A549 (cell line): ENCODE results near the gene RAP2B. TPM values are rescaled to one million over a fixed set of nuclear protein-coding genes. Genes with fewer than 3 reads are reported as not detected.

Source experiments
- ATAC-seq, 2 experiments: fragments of 200-7000 bp in 1 of 2; fragments of >200 bp in 1 of 2; cut with Nextera tagmentation in 1 of 2; cut with Tn5 transposase in 1 of 2; 3 replicates each; pipeline versions ENCODE4 v1.8.0 to v1.9.1; 2018 to 2020; ENCODE audit warnings: mild to moderate bottlenecking in 1 of 2, moderate library complexity in 1 of 2
- CTCF ChIA-PET: fragments of 300-600 bp; sonication (Branson Sonifier 250); formaldehyde crosslinking; extraction: SDS; loops from one replicate; lab custom pipeline; 2021; ENCODE audit warnings: antibody characterized with exemption, inconsistent platforms; lab: Yijun Ruan, JAX
- POLR2A ChIA-PET: fragments of 350-600 bp; formaldehyde crosslinking; extraction: SDS; loops from one replicate; lab custom pipeline; 2021; ENCODE audit warnings: antibody characterized with exemption, inconsistent platforms; lab: Yijun Ruan, JAX
- DNase-seq, 2 experiments: peaks; one replicate each; pipeline versions ENCODE4 v3.0.0 to v3.0.0-alpha.2; 2011 to 2016; ENCODE audit warnings: low read depth in 1 of 2, low spot score in 1 of 2
- FAIRE-seq: peaks from 2 replicates; lab custom pipeline; 2011; peaks lifted over from hg19 to GRCh38; lab: Jason Lieb, UNC
- H3K27ac ChIP-seq, 2 experiments: fragments of >200 bp; sonication (Bioruptor Twin); formaldehyde crosslinking; 3 replicates each; pipeline ENCODE4 v1.5.1; 2016 to 2017
- H3K4me1 ChIP-seq: fragments of >200 bp; sonication (Bioruptor Twin); formaldehyde crosslinking; 3 replicates; pipeline ENCODE4 v1.6.1; 2016
- H3K4me2 ChIP-seq: fragments of >200 bp; sonication (Bioruptor Twin); formaldehyde crosslinking; 3 replicates; pipeline ENCODE4 v1.6.1; 2016
- H3K4me3 ChIP-seq: fragments of >200 bp; sonication (Bioruptor Twin); formaldehyde crosslinking; 3 replicates; pipeline ENCODE4 v1.5.1; 2016
- H3K9me3 ChIP-seq: fragments of >200 bp; sonication (Bioruptor Twin); formaldehyde crosslinking; 3 replicates; pipeline ENCODE4 v1.6.1; 2016
- BCL3 ChIP-seq: fragments of >200 bp; sonication (Bioruptor Twin); formaldehyde crosslinking; IDR thresholded peaks from 3 replicates; pipeline ENCODE4 v1.6.1; 2016
- CBX8 ChIP-seq: fragments of 200-600 bp; sonication (generic); IDR thresholded peaks from 2 replicates; pipeline ENCODE4 v1.6.1; 2016
- CHD2 ChIP-seq: fragments of 150-350 bp; IDR thresholded peaks from 2 replicates; pipeline ENCODE4 v1.6.1; 2014; ENCODE audit warnings: low read length; ENCODE audit not compliant: partially characterized antibody
- EHF ChIP-seq: fragments of 250-450 bp; sonication (Bioruptor Pico); IDR thresholded peaks from 2 replicates; pipeline ENCODE4 v1.5.0; 2020; ENCODE audit warnings: mild to moderate bottlenecking
- HES2 ChIP-seq: fragments of >200 bp; sonication (Bioruptor Twin); formaldehyde crosslinking; IDR thresholded peaks from 2 replicates; pipeline ENCODE4 v1.6.1; 2016
- HEYL ChIP-seq: fragments of 250-450 bp; sonication (Bioruptor Pico); IDR thresholded peaks from 2 replicates; pipeline ENCODE4 v1.8.0; 2021; ENCODE audit warnings: mild to moderate bottlenecking, moderate library complexity
- HOXA7 ChIP-seq: fragments of 250-450 bp; sonication (Bioruptor Pico); IDR thresholded peaks from 2 replicates; pipeline ENCODE4 v1.5.0; 2020; ENCODE audit warnings: mild to moderate bottlenecking, moderate library complexity
- JUN ChIP-seq, 2 experiments: fragments of >200 bp; sonication (Bioruptor Twin); formaldehyde crosslinking; IDR thresholded peaks; 2 replicates in 1 of 2; 3 replicates in 1 of 2; pipeline ENCODE4 v1.6.1; 2016 to 2017
- MYC ChIP-seq: IDR thresholded peaks from 2 replicates; pipeline ENCODE4 v1.6.1; 2012; ENCODE audit warnings: mild to moderate bottlenecking, inconsistent platforms, low read length, improper control_type of control experiment, borderline replicate concordance
- NFE2L2 ChIP-seq: fragments of 150-350 bp; conservative IDR thresholded peaks from 2 replicates; pipeline ENCODE4 v1.6.1; 2014; ENCODE audit warnings: low read length
- NR3C1 ChIP-seq: fragments of >200 bp; sonication (Bioruptor Twin); formaldehyde crosslinking; IDR thresholded peaks from 3 replicates; pipeline ENCODE4 v1.6.1; 2017
- PBX3 ChIP-seq: IDR thresholded peaks from 2 replicates; pipeline ENCODE4 v1.6.1; 2012
- RAD21 ChIP-seq, 2 experiments: fragments of >200 bp in 1 of 2; sonication (Bioruptor Twin) in 1 of 2; formaldehyde crosslinking in 1 of 2; IDR thresholded peaks in 1 of 2; conservative IDR thresholded peaks in 1 of 2; 2 replicates in 1 of 2; 3 replicates in 1 of 2; pipeline ENCODE4 v1.6.1; 2012 to 2018; ENCODE audit warnings: inconsistent platforms in 1 of 2
- REST ChIP-seq: fragments of 200-600 bp; sonication (generic); IDR thresholded peaks from 2 replicates; pipeline ENCODE4 v1.6.1; 2016; ENCODE audit warnings: antibody characterized with exemption, mild to moderate bottlenecking, moderate library complexity
- RFX5 ChIP-seq: fragments of 450-650 bp; IDR thresholded peaks from 2 replicates; pipeline ENCODE4 v1.7.1; 2014; ENCODE audit warnings: antibody characterized with exemption, mild to moderate bottlenecking, moderate library complexity
- RNF2 ChIP-seq: fragments of 200-600 bp; sonication (generic); IDR thresholded peaks from 2 replicates; pipeline ENCODE4 v1.6.1; 2016; ENCODE audit warnings: low read depth, mild to moderate bottlenecking, antibody characterized with exemption, moderate library complexity, borderline replicate concordance
- SMC3 ChIP-seq: fragments of >200 bp; sonication (Bioruptor Twin); formaldehyde crosslinking; IDR thresholded peaks from 3 replicates; pipeline ENCODE4 v1.6.1; 2018; ENCODE audit warnings: inconsistent platforms
- SREBF2 ChIP-seq: fragments of 450-650 bp; IDR thresholded peaks from 2 replicates; pipeline ENCODE4 v1.6.1; 2014; ENCODE audit warnings: mild to moderate bottlenecking, moderate library complexity
- TP53 ChIP-seq: fragments of 250-450 bp; sonication (Bioruptor Pico); IDR thresholded peaks from 2 replicates; pipeline ENCODE4 v1.5.0; 2021; ENCODE audit warnings: mild to moderate bottlenecking, moderate library complexity
- USF2 ChIP-seq: fragments of 450-650 bp; IDR thresholded peaks from 2 replicates; pipeline ENCODE4 v1.6.1; 2014; ENCODE audit warnings: antibody characterized with exemption
- ZFP36 ChIP-seq: fragments of 450-650 bp; IDR thresholded peaks from 2 replicates; pipeline ENCODE4 v1.6.1; 2014; ENCODE audit warnings: borderline replicate concordance; ENCODE audit not compliant: partially characterized antibody
- WGBS: methylation state at CpG from one replicate; pipeline ENCODE4 v1.1.6; 2017; ENCODE audit errors: missing lambda C conversion rate; 5-methylcytosine and 5-hydroxymethylcytosine counted together
- polyA plus RNA-seq, 4 experiments: library from polyadenylated mRNA; depleted of rRNA in 3 of 4; stranded (reverse); fragments of >200 nt; fragmentation: RNase III in 1 of 4; extraction: RNeasy Plus Mini Kit Qiagen cat#74134 plus additional on column Dnase treatment in 1 of 4; gene quantifications; 2 replicates in 3 of 4; 3 replicates in 1 of 4; pipeline ENCODE4 v1.2.3, GENCODE V29; 2011 to 2017

RAP2B gene
- polyA plus RNA-seq, 2 of the 4 experiments (the other 2 are of a cell fraction), result 5.6 to 6.7 TPM

- Histone ChIP-seq H3K4me2 (peak overlapping the region; percentile 31; the same call in 2 of the 3 replicates), H3K4me1 (peaks cover 7% of the 10 kb centered on the region; the same call in 1 of the 3 replicates), H3K9me3 (no peaks in the 10 kb centered on the region), H3K27ac (no peak overlapping the region), H3K4me3 (no peak overlapping the region)
- DNase-seq, result peak; percentile 6 to 16
- ChIA-PET POLR2A (no interaction called here), CTCF (interaction anchor here (0.8 kb wide), 1 partner anchor 68 kb away, joined by 3 read pairs; no protein-coding TSS in a partner anchor)
- no peak for FAIRE-seq
- ATAC-seq, result peak; percentile 33 to 62; a peak in 4 of 6 replicates
- 47% methylated on average over 8 of the region's 8 CpGs for WGBS
- no peak for TF ChIP-seq PBX3
- TF ChIP-seq ZFP36, result no peak
- TF ChIP-seq CHD2, result no peak
- TF ChIP-seq NR3C1, result no peak
- TF ChIP-seq RFX5, result no peak
- no peak for TF ChIP-seq TP53
- TF ChIP-seq JUN (IDR thresholded peaks at IDR 0.05), result no peak
- TF ChIP-seq NFE2L2, result no peak
- no peak for TF ChIP-seq MYC
- no peak for TF ChIP-seq EHF (CRISPR knock-in tag)
Observed at GRCh38 chr3:153209596-153209995, 47.6 kb downstream of the RAP2B start.

- peak overlapping the region; percentile 31; the same call in 2 of the 3 replicates for H3K4me2 ChIP-seq
- H3K9me3 ChIP-seq, result no peaks in the 10 kb centered on the region
- TF ChIP-seq HOXA7 (CRISPR knock-in tag), result no peak
- no peak for TF ChIP-seq SREBF2
- no peak for TF ChIP-seq HES2
- no peak for TF ChIP-seq BCL3
- no peak for TF ChIP-seq USF2
- TF ChIP-seq CBX8, result no peak
- TF ChIP-seq REST, result no peak
- TF ChIP-seq HEYL (CRISPR knock-in tag), result no peak
- no peak for TF ChIP-seq SMC3
- no peak for TF ChIP-seq PBX3
- TF ChIP-seq RAD21 (conservative IDR thresholded peaks at IDR 0.05 in 1 of 2, IDR thresholded peaks at IDR 0.05 in 1 of 2), result no peak
- TF ChIP-seq RNF2, result no peak
- no peak for TF ChIP-seq JUN (IDR thresholded peaks at IDR 0.05)
- WGBS, result 47% methylated on average over 3 of the region's 3 CpGs
- FAIRE-seq (no peak), DNase-seq (no peak), ATAC-seq (peak; percentile 43 to 54; a peak in 3 of 6 replicates)
- ChIA-PET POLR2A (no interaction called here), CTCF (interaction anchor here (0.8 kb wide), 1 partner anchor 69 kb away, joined by 3 read pairs; no protein-coding TSS in a partner anchor)
- peaks cover 7% of the 10 kb centered on the region; the same call in 1 of the 3 replicates for H3K4me1 ChIP-seq
- no peak overlapping the region for H3K27ac ChIP-seq
- H3K4me3 ChIP-seq, result no peak overlapping the region
Observed at GRCh38 chr3:153210146-153210545, 48.1 kb downstream of the RAP2B start.
